K562 (cell line): ENCODE measurements around the gene CHRM4. TPM values are rescaled to one million over a fixed set of nuclear protein-coding genes. Genes with fewer than 3 reads are reported as not detected.

Experiments used
- CBX2 ChIP-seq: fragments of 200-600 bp; sonication (generic); IDR thresholded peaks from one replicate; pipeline ENCODE4 v1.6.1; 2012; ENCODE audit warnings: mild to moderate bottlenecking, low read length, inconsistent platforms; ENCODE audit not compliant: insufficient read depth, poor library complexity, severe bottlenecking
- CCNT2 ChIP-seq: IDR thresholded peaks from 2 replicates; pipeline ENCODE4 v1.6.1; 2011; ENCODE audit warnings: borderline replicate concordance, low read depth, mild to moderate bottlenecking, moderate library complexity, mixed read lengths, low read length; ENCODE audit not compliant: insufficient read length; ENCODE audit errors: extremely low read depth
- DPF2 ChIP-seq: fragments of 450-650 bp; IDR thresholded peaks from 2 replicates; pipeline ENCODE4 v1.6.1; 2016
- EWSR1 ChIP-seq: fragments of 450-650 bp; IDR thresholded peaks from 2 replicates; pipeline ENCODE4 v1.6.1; 2018; ENCODE audit warnings: borderline replicate concordance, mild to moderate bottlenecking, low read depth, moderate library complexity; ENCODE audit not compliant: partially characterized antibody
- GABPA ChIP-seq: fragments of 200-800 bp; sonication (Bioruptor generic); conservative IDR thresholded peaks from 2 replicates; pipeline ENCODE4 v1.6.1; 2016; ENCODE audit warnings: low read depth, missing genetic modification characterization, missing compliant biosample characterization
- HDGF ChIP-seq: fragments of 450-650 bp; IDR thresholded peaks from 2 replicates; pipeline ENCODE4 v1.6.1; 2016
- HMGN3 ChIP-seq: IDR thresholded peaks from 2 replicates; pipeline ENCODE4 v1.6.1; 2011; ENCODE audit warnings: borderline replicate concordance, low read depth, mild to moderate bottlenecking, mixed read lengths, low read length; ENCODE audit not compliant: insufficient read length; ENCODE audit errors: extremely low read depth
- LARP7 ChIP-seq: fragments of 450-650 bp; IDR thresholded peaks from 2 replicates; pipeline ENCODE4 v1.6.1; 2016
- LCOR ChIP-seq: sonication (generic); formaldehyde crosslinking; IDR thresholded peaks from 2 replicates; pipeline ENCODE4 v1.8.0; 2022; ENCODE audit warnings: mild to moderate bottlenecking, missing genetic modification reagents
- TAF1 ChIP-seq: IDR thresholded peaks from 2 replicates; pipeline ENCODE4 v1.6.1; 2011; ENCODE audit warnings: mild to moderate bottlenecking, low read length, moderate library complexity; ENCODE audit not compliant: insufficient read depth, control insufficient read depth, severe bottlenecking; ENCODE audit errors: extremely low read depth
- ZBTB7A ChIP-seq: IDR thresholded peaks from 2 replicates; pipeline ENCODE4 v1.6.1; 2011; ENCODE audit warnings: low read depth, mild to moderate bottlenecking, low read length, moderate library complexity, borderline replicate concordance; ENCODE audit not compliant: control insufficient read depth
- ZNF316 ChIP-seq: fragments of 450-650 bp; IDR thresholded peaks from 2 replicates; pipeline ENCODE4 v1.6.1; 2016
- ZNF431 ChIP-seq: sonication (generic); formaldehyde crosslinking; IDR thresholded peaks from 2 replicates; pipeline ENCODE4 v1.8.0; 2022; ENCODE audit warnings: mild to moderate bottlenecking, missing genetic modification reagents
- ZNF699 ChIP-seq: fragments of 250-450 bp; sonication (Bioruptor Pico); IDR thresholded peaks from 2 replicates; pipeline ENCODE4 v1.8.0; 2021; ENCODE audit warnings: mild to moderate bottlenecking, moderate library complexity; ENCODE audit not compliant: insufficient replicate concordance
- polyA plus RNA-seq, 8 experiments: library from polyadenylated mRNA; depleted of rRNA in 4 of 8; stranded (reverse) in 5 of 8; unstranded in 3 of 8; fragments of >200 nt; fragmentation: Nextera tagmentation in 2 of 8; fragmentation: Illumina TruSeq in 1 of 8; extraction: Ambion mirVana in 2 of 8; extraction: Trizol in 1 of 8; gene quantifications; 2 replicates each; pipeline versions ENCODE4 v1.2.1 to v1.2.3, GENCODE V29; 2011 to 2014; ENCODE audit warnings: inconsistent platforms in 1 of 8, missing spikeins in 1 of 8
- total RNA-seq, 7 experiments: library from RNA; depleted of rRNA in 6 of 7; stranded (reverse); fragments of >200 nt in 6 of 7; fragmentation: Illumina TruSeq in 2 of 7; extraction: Trizol in 2 of 7; gene quantifications; 2 replicates each; pipeline versions ENCODE4 v1.2.1 to v1.2.3, GENCODE V29; 2011 to 2021; ENCODE audit warnings: low replicate concordance in 1 of 7
- TF ChIP-seq, protein P1 (sequence below), 2 experiments: fragments of 450-650 bp in 1 of 2; IDR thresholded peaks; 2 replicates each; pipeline ENCODE4 v1.6.1; 2011 to 2017; ENCODE audit warnings: low read depth in 2 of 2, antibody characterized with exemption in 1 of 2, borderline replicate concordance in 1 of 2, low read length in 1 of 2, mild to moderate bottlenecking in 1 of 2, mixed read lengths in 1 of 2; ENCODE audit not compliant: control insufficient read depth in 1 of 2
- TF ChIP-seq, protein P2 (sequence below): fragments of 200-800 bp; sonication (Bioruptor generic); IDR thresholded peaks from 2 replicates; pipeline ENCODE4 v1.6.1; 2017; ENCODE audit warnings: missing genetic modification characterization, missing compliant biosample characterization
- TF ChIP-seq, protein P3 (sequence below): fragments of 250-450 bp; sonication (Bioruptor Pico); IDR thresholded peaks from 2 replicates; pipeline ENCODE4 v1.8.0; 2022; ENCODE audit warnings: inconsistent platforms
- TF ChIP-seq, protein P4 (sequence below): sonication (generic); formaldehyde crosslinking; IDR thresholded peaks from 2 replicates; pipeline ENCODE4 v1.8.1; 2023; ENCODE audit warnings: mild to moderate bottlenecking, missing genetic modification reagents, moderate library complexity

CHRM4 gene
- total and polyA plus RNA-seq, 9 of the 15 experiments (the other 6 are each of a cell fraction or from before 2014, with no cell fraction given): 0.22 to 1.3 (median 0.40) TPM; not detected in 2

DNA sequence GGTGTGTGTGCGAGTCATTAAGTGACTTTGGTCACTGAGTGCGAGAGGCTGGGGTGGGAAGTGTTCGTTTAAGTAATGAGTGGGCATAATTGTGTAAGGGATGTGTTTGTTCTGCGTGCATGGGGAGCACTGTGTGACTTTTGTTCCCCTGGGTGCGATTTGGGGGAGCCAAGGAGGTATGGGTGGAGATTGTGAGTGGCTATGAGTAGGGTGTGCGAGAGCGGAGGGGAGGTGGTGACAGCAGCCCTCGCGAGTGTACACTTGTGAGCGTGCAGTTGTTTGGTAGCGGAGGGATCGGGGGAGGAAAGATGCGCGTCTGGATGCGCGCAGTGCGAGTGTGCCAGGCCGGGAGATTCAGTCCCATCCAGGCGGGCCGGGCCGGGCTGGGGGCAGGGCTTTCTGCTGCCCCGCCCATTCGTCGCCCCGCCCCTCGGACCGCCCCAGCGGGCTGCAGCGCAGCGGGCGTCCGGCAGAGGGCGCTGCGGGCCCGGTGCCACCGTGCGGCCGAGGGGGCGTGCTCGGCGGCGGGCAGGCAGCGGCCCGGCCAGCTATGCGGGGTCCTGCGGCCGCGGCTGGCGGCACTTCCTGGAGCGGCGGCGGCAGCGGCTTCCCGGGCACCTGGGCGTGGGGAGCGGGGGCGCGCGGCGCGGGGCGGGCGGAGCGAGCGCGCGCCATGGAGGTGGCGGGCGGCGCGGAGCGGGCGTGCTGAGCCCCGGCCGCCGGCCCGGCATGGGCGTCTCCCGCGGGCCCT is 44.5 kb downstream of the CHRM4 start, which contains the start of gene DGKZ (continued):
- TF ChIP-seq, protein P1, sequence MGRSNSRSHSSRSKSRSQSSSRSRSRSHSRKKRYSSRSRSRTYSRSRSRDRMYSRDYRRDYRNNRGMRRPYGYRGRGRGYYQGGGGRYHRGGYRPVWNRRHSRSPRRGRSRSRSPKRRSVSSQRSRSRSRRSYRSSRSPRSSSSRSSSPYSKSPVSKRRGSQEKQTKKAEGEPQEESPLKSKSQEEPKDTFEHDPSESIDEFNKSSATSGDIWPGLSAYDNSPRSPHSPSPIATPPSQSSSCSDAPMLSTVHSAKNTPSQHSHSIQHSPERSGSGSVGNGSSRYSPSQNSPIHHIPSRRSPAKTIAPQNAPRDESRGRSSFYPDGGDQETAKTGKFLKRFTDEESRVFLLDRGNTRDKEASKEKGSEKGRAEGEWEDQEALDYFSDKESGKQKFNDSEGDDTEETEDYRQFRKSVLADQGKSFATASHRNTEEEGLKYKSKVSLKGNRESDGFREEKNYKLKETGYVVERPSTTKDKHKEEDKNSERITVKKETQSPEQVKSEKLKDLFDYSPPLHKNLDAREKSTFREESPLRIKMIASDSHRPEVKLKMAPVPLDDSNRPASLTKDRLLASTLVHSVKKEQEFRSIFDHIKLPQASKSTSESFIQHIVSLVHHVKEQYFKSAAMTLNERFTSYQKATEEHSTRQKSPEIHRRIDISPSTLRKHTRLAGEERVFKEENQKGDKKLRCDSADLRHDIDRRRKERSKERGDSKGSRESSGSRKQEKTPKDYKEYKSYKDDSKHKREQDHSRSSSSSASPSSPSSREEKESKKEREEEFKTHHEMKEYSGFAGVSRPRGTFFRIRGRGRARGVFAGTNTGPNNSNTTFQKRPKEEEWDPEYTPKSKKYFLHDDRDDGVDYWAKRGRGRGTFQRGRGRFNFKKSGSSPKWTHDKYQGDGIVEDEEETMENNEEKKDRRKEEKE (IDR thresholded peaks at IDR 0.05; ENCODE audit: borderline replicate concordance in 1 of 2, control insufficient read depth in 1 of 2, low read depth in 2 of 2, low read length in 1 of 2): peak in 1 of 2 experiments; percentile 62; a peak in 1 of 4 replicates
- TF ChIP-seq, protein P2, sequence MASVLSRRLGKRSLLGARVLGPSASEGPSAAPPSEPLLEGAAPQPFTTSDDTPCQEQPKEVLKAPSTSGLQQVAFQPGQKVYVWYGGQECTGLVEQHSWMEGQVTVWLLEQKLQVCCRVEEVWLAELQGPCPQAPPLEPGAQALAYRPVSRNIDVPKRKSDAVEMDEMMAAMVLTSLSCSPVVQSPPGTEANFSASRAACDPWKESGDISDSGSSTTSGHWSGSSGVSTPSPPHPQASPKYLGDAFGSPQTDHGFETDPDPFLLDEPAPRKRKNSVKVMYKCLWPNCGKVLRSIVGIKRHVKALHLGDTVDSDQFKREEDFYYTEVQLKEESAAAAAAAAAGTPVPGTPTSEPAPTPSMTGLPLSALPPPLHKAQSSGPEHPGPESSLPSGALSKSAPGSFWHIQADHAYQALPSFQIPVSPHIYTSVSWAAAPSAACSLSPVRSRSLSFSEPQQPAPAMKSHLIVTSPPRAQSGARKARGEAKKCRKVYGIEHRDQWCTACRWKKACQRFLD (CRISPR knock-in tag): peak; percentile 89; the same call in 1 of the 2 replicates
- 0 out of 2 replicates have a peak, but pooled peaks have one; percentile 26 for TF ChIP-seq HDGF
- peak; percentile 60; the same call in 1 of the 2 replicates for TF ChIP-seq LARP7
- TF ChIP-seq ZNF699 (CRISPR knock-in tag): no peak
- peak; percentile 89 for TF ChIP-seq CCNT2
- TF ChIP-seq, protein P3, sequence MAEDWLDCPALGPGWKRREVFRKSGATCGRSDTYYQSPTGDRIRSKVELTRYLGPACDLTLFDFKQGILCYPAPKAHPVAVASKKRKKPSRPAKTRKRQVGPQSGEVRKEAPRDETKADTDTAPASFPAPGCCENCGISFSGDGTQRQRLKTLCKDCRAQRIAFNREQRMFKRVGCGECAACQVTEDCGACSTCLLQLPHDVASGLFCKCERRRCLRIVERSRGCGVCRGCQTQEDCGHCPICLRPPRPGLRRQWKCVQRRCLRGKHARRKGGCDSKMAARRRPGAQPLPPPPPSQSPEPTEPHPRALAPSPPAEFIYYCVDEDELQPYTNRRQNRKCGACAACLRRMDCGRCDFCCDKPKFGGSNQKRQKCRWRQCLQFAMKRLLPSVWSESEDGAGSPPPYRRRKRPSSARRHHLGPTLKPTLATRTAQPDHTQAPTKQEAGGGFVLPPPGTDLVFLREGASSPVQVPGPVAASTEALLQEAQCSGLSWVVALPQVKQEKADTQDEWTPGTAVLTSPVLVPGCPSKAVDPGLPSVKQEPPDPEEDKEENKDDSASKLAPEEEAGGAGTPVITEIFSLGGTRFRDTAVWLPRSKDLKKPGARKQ (CRISPR knock-in tag): no peak
- TF ChIP-seq ZNF316: 0 out of 2 replicates have a peak, but pooled peaks have one; percentile 14
- peak; percentile 62 for TF ChIP-seq TAF1
- TF ChIP-seq CBX2: no peak
- TF ChIP-seq DPF2: 0 out of 2 replicates have a peak, but pooled peaks have one; percentile 35
- no peak for TF ChIP-seq EWSR1
- peak; percentile 83 for TF ChIP-seq GABPA (tag)
- no peak for TF ChIP-seq ZNF431 (CRISPR knock-in tag)
- TF ChIP-seq, protein P4, sequence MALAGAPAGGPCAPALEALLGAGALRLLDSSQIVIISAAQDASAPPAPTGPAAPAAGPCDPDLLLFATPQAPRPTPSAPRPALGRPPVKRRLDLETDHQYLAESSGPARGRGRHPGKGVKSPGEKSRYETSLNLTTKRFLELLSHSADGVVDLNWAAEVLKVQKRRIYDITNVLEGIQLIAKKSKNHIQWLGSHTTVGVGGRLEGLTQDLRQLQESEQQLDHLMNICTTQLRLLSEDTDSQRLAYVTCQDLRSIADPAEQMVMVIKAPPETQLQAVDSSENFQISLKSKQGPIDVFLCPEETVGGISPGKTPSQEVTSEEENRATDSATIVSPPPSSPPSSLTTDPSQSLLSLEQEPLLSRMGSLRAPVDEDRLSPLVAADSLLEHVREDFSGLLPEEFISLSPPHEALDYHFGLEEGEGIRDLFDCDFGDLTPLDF (CRISPR knock-in tag): no peak
- peak; percentile 81; the same call in 1 of the 2 replicates for TF ChIP-seq ZBTB7A
- TF ChIP-seq LCOR (CRISPR knock-in tag): no peak
- TF ChIP-seq HMGN3: peak; percentile 87
